ENCODE measurements around the gene IL10.

The IL10 gene

DNA sequence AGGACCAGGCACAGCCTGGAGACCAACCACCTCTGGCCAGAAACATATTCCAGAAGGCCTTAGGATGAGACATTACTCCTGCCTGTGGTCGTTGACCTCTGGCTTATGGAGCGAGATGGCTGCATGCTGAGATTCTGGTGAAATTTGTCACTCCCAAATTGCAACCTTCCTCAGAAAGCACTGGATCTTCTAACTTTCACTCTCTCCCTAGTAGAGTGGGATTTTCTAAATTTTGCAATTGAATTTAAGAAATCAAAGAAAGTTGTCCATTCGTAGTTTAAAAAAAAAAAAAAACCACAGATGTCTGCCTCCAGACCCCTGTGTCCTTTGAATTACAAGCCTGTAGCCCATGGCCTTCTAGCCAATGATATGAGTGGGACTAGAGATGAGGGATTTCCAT, 28.6 kb upstream of the IL10 start:
- DNase-seq: no peak
- CTCF ChIA-PET: interaction anchor here (0.8 to 11.6 kb wide), 8 partner anchors 8 to 75 kb away, joined by 3 to 361 read pairs (median 10); no protein-coding TSS in a partner anchor
- H3K27ac Mint-ChIP-seq: no peak overlapping the region
- H3K36me3 Mint-ChIP-seq: no peaks in the 10 kb centered on the region
- H3K4me1 Mint-ChIP-seq: peaks cover 51% of the 10 kb centered on the region
- H3K4me3 Mint-ChIP-seq: no peak overlapping the region
- H3K27me3 Mint-ChIP-seq: peaks cover 67% of the 10 kb centered on the region
- no peaks in the 10 kb centered on the region for H3K9me3 Mint-ChIP-seq

DNA sequence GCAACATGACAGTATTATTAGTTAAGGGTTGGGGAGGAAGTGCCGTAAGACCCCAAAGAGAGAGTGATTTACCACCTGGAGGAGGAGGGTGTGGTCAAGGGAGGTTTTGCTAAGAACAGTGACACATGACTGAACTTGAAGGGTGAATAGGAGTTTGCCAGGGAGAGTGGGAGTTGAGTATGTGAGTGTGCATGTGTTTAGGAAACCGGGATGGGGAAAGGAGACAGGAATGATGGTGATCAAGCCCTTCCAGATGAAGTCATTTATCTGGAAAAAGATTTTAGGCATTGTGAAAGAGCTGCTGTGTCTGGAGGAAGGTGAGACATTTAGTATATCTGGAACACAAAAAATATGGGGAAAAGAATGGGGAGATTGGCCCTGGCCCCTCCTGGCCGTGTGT, 28.1 kb upstream of the IL10 start:
- H3K27me3 Mint-ChIP-seq: peaks cover 72% of the 10 kb centered on the region
- DNase-seq: no peak
- H3K4me1 Mint-ChIP-seq: peaks cover 46% of the 10 kb centered on the region
- H3K9me3 Mint-ChIP-seq: no peaks in the 10 kb centered on the region
- no peaks in the 10 kb centered on the region for H3K36me3 Mint-ChIP-seq
- H3K27ac Mint-ChIP-seq: no peak overlapping the region
- CTCF ChIA-PET: interaction anchor here (0.8 to 5.9 kb wide), 5 partner anchors 9 to 74 kb away, joined by 3 to 36 read pairs (median 15); partner anchors contain the start of gene IL19
- H3K4me3 Mint-ChIP-seq: no peak overlapping the region

DNA sequence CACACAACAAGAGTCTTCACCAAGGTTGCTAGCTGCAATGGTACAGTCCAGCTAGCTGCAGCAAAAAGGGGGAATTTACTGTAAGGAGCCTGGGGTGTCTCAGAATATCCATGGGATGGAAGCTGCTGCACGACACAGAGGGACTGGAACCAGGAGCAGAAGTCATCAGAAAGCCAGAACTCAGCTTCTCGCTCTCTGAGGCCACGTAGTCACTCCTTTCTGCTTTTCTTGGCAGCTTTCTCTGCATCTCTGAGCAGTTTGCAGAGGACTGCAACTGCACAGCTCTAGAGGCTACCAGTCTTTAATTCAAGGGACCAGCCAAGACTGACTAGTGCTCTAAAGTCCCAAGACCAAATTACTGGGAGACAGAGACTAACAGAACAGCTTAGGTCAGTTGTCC, 27.0 kb upstream of the IL10 start:
- Mint-ChIP-seq H3K27ac (no peak overlapping the region), H3K27me3 (peaks cover 83% of the 10 kb centered on the region), H3K9me3 (peaks cover 1% of the 10 kb centered on the region), H3K4me1 (peaks cover 40% of the 10 kb centered on the region), H3K4me3 (no peak overlapping the region), H3K36me3 (no peaks in the 10 kb centered on the region)
- no peak for DNase-seq
- CTCF ChIA-PET: interaction anchor here (0.8 to 4.0 kb wide), 11 partner anchors 8 to 123 kb away, joined by 3 to 24 read pairs (median 4); partner anchors contain the start of gene IL19

DNA sequence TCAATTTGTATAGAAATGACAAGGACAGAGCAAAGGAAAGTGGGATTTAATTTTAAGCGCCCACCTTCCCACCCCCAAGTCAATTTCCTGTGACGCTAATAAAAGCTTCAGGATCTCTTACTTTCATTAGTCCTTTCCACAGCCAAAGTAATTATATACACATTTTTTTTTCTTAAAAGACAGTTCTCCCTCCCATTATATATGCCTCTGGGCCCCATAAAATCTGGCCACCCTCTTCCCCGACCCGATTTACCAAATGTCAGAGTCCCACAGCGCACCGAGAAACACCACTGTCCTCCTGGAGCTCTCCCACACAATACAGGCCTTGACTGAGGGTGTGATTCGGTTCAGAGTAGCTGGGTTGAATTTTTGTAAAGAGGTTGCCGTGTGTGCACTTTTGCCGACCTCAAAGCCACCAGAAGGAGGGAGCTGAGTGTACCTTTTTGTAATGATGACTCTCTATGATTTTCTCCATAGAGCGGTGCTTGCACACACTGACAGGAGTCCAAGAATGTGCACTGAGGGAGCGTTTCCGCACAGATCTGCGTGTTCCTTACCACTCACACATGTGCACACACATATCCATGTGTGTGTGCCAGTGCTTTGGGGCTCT, 26.2 kb upstream of the IL10 start:
- peaks cover 39% of the 10 kb centered on the region for H3K4me1 Mint-ChIP-seq
- DNase-seq: no peak
- no peaks in the 10 kb centered on the region for H3K36me3 Mint-ChIP-seq
- no peak overlapping the region for H3K4me3 Mint-ChIP-seq
- peaks cover 91% of the 10 kb centered on the region for H3K27me3 Mint-ChIP-seq
- H3K27ac Mint-ChIP-seq: no peak overlapping the region
- peaks cover 3% of the 10 kb centered on the region for H3K9me3 Mint-ChIP-seq
- CTCF ChIA-PET: interaction anchor here (0.9 to 4.0 kb wide), 10 partner anchors 9 to 184 kb away, joined by 3 to 24 read pairs (median 4); no protein-coding TSS in a partner anchor

DNA sequence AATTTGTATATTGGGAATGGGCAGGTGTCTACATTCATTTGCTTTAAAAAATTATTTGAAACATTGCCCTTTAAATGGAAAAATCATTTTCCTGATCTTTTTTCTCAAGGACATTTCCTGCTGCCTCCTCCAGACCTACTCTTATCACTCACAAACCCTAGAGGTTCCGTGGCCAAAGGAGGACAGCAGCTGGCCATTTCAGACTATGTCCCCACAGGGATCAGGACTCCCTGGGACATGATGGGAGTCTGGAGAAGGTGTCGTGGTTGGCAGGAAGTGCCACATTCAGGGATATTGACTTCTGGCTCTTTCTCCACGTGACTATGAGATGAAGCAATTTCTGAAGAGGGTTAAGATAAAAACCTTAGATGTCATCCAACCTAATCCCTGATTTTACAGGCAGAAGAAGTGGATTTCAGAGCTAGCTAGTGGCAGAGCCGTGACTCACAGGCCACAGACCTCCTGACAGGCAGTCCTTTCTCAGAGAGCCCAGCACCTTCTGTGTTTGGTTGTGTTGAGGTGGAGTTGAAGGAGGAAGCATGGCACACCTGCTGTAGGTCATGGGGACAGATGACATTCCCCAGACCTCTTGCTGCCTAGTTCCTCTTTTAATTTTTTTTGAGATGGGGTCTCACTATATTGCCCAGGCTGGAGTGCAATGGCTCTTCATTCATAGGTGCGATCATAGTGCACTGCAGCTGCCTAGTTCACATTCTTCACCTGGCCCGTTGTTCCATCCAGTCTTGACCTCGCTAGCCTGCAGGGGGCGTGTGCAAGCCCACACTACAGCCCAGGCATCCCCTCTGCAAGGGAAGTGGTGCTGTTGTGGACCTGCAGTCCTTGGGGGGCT, 25.5 kb upstream of the IL10 start:
- Mint-ChIP-seq H3K27ac (no peak overlapping the region), H3K4me3 (no peak overlapping the region), H3K9me3 (peaks cover 3% of the 10 kb centered on the region), H3K36me3 (no peaks in the 10 kb centered on the region), H3K27me3 (peaks cover 94% of the 10 kb centered on the region), H3K4me1 (peaks cover 32% of the 10 kb centered on the region)
- DNase-seq: peak; percentile 40
- CTCF ChIA-PET: interaction anchor here (0.6 to 4.0 kb wide), 11 partner anchors 8 to 259 kb away, joined by 3 to 24 read pairs (median 4); no protein-coding TSS in a partner anchor

DNA sequence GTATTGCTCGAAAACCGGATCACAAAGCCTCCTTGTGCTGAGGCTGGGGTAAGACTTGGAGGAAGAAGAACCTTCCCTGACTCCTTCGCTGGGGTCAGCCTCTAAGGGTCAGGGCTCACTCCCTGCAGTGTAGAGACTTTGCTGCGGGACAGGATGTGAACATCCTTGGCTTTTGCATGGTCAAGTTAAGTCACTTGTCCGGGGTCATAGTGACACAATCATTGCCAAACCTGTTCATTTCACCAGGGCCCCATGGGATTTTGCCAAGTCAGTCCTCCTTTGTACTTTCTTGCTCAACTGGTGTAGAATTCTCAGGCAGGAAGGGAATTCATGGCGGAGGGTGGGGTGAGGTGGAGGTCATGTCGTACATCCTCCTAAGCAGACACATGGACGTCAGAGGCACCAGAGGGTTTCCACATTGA, 24.7 kb upstream of the IL10 start:
- no peak for DNase-seq
- Mint-ChIP-seq H3K27ac (no peak overlapping the region), H3K27me3 (peaks cover 89% of the 10 kb centered on the region), H3K4me1 (peaks cover 32% of the 10 kb centered on the region), H3K36me3 (no peaks in the 10 kb centered on the region), H3K4me3 (no peak overlapping the region), H3K9me3 (peaks cover 3% of the 10 kb centered on the region)
- CTCF ChIA-PET: interaction anchor here (1.1 to 4.0 kb wide), 3 partner anchors 10 to 63 kb away, joined by 3 to 24 read pairs (median 15); no protein-coding TSS in a partner anchor

DNA sequence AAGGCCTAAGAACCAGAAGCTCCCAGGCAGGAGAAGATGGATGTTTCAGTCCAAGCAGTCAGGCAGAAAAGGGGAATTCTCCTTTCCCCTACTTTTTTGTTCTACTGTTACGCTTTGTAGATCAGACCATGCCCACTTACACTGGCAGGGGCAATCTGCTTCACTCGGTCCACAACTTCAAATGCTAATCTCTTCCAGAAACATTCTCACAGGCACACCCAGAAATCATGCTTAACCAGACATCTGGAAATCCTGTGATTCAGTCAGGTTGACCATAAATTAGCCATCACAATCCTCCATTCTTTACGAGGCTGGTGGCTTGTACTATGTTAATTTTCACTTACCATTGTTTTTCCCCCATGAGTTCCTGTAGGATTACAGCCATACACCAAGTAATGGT, 23.8 kb upstream of the IL10 start:
- Mint-ChIP-seq H3K9me3 (peaks cover 3% of the 10 kb centered on the region), H3K4me3 (no peak overlapping the region), H3K36me3 (no peaks in the 10 kb centered on the region), H3K4me1 (peaks cover 33% of the 10 kb centered on the region), H3K27me3 (peaks cover 89% of the 10 kb centered on the region), H3K27ac (no peak overlapping the region)
- CTCF ChIA-PET: interaction anchor here (1.3 to 1.8 kb wide), 2 partner anchors 8 to 13 kb away, joined by 4 read pairs; no protein-coding TSS in a partner anchor
- DNase-seq: no peak

DNA sequence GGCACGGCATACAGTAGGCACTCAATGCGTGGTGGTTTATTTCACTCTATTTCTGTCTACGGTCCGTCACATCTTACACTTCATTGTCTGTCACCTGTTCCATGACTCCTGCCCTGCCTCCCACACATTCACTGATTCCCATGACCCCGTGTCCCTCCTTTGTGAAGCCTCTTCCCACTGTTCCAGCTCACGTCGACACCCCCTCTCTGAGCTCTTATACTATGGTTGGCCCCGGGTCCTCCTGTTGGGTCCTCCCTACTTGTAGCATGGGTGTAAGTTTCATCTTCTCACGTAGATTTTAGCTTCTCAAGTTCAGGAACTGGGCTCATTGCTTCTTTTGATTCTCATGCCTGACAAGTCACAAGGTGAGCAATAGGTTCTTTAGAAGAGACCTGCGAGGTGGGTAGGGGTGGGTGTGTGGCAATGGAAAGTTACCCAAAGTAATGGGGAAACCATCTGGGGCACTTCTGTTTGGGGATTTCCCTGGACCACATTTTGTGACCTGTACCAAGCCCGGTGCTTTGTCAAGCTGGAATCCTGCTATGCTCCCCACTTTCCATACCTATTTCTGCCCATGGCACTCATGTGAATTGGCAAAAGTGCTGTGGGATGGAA, 22.1 kb upstream of the IL10 start:
- H3K27me3 Mint-ChIP-seq: peaks cover 89% of the 10 kb centered on the region
- H3K9me3 Mint-ChIP-seq: peaks cover 3% of the 10 kb centered on the region
- no peak overlapping the region for H3K4me3 Mint-ChIP-seq
- no peak overlapping the region for H3K27ac Mint-ChIP-seq
- DNase-seq: no peak
- CTCF ChIA-PET: interaction anchor here (1.3 to 2.1 kb wide), 7 partner anchors 8 to 123 kb away, joined by 3 to 8 read pairs (median 4); no protein-coding TSS in a partner anchor
- H3K4me1 Mint-ChIP-seq: peaks cover 43% of the 10 kb centered on the region
- H3K36me3 Mint-ChIP-seq: no peaks in the 10 kb centered on the region

DNA sequence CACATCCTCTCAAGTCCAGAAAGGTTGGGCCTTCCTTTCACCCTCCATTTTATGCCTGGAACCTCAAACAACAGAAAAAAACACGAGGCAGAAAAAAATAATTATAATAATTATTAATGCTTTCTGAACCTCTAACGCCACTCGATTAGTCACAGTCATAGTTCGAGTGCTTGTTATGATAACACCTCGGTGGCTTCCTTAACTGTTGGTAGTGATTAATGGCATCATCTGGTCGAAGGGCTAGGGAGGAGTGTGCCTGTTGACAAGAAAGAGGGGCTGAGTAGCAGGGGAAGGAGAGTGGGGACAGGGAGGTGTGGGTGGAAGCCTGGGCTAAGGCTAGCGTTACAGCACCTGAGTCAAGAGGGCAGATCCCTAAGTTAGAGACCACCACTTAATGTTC, 21.3 kb upstream of the IL10 start:
- Mint-ChIP-seq H3K4me3 (no peak overlapping the region), H3K27ac (no peak overlapping the region), H3K36me3 (no peaks in the 10 kb centered on the region), H3K9me3 (peaks cover 3% of the 10 kb centered on the region), H3K27me3 (peaks cover 88% of the 10 kb centered on the region), H3K4me1 (peaks cover 43% of the 10 kb centered on the region)
- CTCF ChIA-PET: interaction anchor here (1.0 to 2.1 kb wide), 5 partner anchors 8 to 67 kb away, joined by 3 to 8 read pairs (median 6); no protein-coding TSS in a partner anchor
- no peak for DNase-seq

DNA sequence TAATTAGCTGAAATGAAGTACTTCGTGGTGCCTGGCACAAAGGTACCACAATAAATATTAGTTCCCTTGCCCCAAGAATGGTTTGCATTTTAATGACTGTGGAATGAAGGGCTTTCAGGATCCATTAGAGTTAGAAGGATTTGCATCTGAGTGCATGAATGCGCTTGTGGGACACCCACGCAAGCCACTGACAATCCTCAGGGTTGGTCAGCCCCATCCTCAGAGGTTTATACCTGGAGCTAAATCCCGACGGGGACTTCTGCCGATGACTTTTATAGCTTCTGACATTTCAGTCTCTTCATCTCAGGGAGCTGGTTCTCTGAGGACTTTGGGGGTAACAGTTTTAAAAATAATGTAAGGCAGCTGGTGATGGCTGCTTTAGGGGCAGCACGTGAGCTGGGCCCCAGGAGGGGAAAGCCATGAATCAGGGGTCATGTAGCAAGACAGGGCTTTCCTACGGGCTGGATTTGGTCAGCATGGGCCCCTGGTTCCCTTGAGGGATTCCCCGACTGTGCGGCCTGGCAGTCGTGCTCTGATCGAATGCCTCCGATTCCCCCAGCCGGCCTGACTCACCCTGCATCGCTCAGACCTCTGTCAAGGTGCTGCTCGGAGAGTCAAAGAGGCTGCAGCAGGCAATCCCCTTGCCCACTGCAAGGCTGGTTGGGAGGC, 20.8 kb upstream of the IL10 start:
- no peaks in the 10 kb centered on the region for H3K36me3 Mint-ChIP-seq
- H3K9me3 Mint-ChIP-seq: peaks cover 3% of the 10 kb centered on the region
- no peak overlapping the region for H3K27ac Mint-ChIP-seq
- H3K4me3 Mint-ChIP-seq: no peak overlapping the region
- peaks cover 85% of the 10 kb centered on the region for H3K27me3 Mint-ChIP-seq
- peaks cover 45% of the 10 kb centered on the region for H3K4me1 Mint-ChIP-seq
- CTCF ChIA-PET: interaction anchor here (1.0 to 2.7 kb wide), 4 partner anchors 9 to 58 kb away, joined by 3 to 11 read pairs (median 5); no protein-coding TSS in a partner anchor
- DNase-seq: no peak

DNA sequence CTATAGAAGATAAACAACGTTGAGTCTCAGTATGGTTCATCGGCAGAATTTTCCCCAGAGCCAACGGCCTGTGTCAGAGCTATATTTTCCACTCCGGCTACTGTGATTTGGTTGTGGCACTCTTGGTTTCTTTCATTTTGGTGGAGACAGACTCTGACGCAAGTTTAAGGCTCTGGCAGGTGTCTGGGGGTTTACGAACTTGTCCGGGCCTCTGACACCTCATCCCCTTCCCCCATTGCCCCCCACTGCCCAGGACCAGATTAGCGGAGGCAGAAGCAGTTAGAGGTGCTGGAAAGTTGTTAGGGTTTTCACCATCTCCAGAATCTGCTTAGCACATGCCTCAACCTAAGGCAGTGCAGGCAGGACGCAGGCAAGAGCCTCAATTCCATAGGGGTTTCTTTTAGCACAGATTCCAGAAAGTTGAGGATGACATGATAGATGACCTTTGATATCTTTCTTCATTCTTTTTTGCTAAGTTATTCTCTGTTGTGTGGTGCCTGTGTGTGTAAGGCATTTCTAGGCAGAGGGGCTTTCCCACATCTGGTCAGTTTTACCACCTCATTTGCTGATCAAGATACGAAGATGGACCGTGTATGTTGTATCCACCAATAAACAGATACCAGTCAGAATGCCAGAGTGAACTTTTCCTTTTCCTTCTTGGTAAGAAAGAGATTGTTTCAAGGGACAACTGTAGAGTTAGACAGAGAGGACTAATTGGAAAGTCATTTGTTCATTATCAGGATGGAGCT, 18.4 kb upstream of the IL10 start:
- H3K4me3 Mint-ChIP-seq: no peak overlapping the region

DNA sequence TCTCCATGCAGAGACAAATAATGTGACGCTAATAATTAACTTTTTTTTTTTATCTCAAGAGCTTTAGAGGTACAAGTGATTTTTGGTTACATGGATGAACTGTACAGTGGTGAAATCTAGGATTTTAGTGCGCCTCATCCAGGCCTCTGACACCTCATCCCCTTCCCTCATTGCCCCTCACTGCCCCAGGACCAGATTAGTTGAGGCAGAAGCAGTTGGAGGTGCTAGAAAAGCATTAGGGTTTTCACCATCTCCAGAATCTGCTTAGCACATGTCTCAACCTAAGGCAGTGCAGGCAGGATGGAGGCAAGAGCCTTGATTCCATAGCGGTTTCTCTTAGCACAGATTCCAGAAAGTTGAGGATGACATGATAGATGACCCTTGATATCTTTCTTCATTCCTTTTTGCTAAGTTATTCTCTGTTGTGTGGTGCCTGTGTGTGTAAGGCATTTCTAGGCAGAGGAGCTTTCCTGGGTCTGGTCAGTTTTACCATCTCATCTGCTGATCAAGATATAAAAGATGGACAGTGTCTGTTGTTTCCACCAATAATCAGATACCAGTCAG, 16.3 kb upstream of the IL10 start:
- H3K27me3 Mint-ChIP-seq: peaks cover 74% of the 10 kb centered on the region
- peaks cover 4% of the 10 kb centered on the region for H3K36me3 Mint-ChIP-seq
- CTCF ChIA-PET: interaction anchor here (1.8 to 3.0 kb wide), 2 partner anchors 10 to 54 kb away, joined by 5 to 15 read pairs; no protein-coding TSS in a partner anchor
- no peak overlapping the region for H3K4me3 Mint-ChIP-seq
- no peak overlapping the region for H3K27ac Mint-ChIP-seq
- no peaks in the 10 kb centered on the region for H3K9me3 Mint-ChIP-seq
- H3K4me1 Mint-ChIP-seq: peaks cover 78% of the 10 kb centered on the region
- no peak for DNase-seq

More for the DNA sequence above, 18.4 kb upstream of the IL10 start:
- Mint-ChIP-seq H3K27me3 (peaks cover 82% of the 10 kb centered on the region), H3K36me3 (no peaks in the 10 kb centered on the region), H3K9me3 (peaks cover 3% of the 10 kb centered on the region), H3K4me1 (peaks cover 69% of the 10 kb centered on the region), H3K27ac (no peak overlapping the region)
- CTCF ChIA-PET: interaction anchor here (0.8 to 2.7 kb wide), 4 partner anchors 29 to 121 kb away, joined by 3 to 11 read pairs (median 4); no protein-coding TSS in a partner anchor
- no peak for DNase-seq
